Measurements from ENCODE around the gene TMEM222.

- TF ChIP-seq CREM (IDR thresholded peaks at IDR 0.05; ENCODE audit: low read depth) (no peak), CTCF (IDR thresholded peaks at IDR 0.05 in 2 of 3, conservative IDR thresholded peaks at IDR 0.05 in 1 of 3; ENCODE audit: control insufficient read depth in 2 of 3, extremely low read depth in 1 of 3, insufficient read depth in 1 of 3, low read depth in 3 of 3, low read length in 3 of 3) (no peak), EP300 (IDR thresholded peaks at IDR 0.05; ENCODE audit: borderline replicate concordance in 1 of 2, control insufficient read depth in 1 of 2, low read depth in 2 of 2, low read length in 2 of 2) (no peak), NR2F1 (conservative IDR thresholded peaks at IDR 0.05) (no peak), BRCA1 (IDR thresholded peaks at IDR 0.05; ENCODE audit: low read depth, low read length) (no peak), E2F4 (IDR thresholded peaks at IDR 0.05; ENCODE audit: low read depth, low read length) (no peak), MXI1 (IDR thresholded peaks at IDR 0.05; ENCODE audit: low read depth, low read length) (no peak)
- TF ChIP-seq, protein P1, sequence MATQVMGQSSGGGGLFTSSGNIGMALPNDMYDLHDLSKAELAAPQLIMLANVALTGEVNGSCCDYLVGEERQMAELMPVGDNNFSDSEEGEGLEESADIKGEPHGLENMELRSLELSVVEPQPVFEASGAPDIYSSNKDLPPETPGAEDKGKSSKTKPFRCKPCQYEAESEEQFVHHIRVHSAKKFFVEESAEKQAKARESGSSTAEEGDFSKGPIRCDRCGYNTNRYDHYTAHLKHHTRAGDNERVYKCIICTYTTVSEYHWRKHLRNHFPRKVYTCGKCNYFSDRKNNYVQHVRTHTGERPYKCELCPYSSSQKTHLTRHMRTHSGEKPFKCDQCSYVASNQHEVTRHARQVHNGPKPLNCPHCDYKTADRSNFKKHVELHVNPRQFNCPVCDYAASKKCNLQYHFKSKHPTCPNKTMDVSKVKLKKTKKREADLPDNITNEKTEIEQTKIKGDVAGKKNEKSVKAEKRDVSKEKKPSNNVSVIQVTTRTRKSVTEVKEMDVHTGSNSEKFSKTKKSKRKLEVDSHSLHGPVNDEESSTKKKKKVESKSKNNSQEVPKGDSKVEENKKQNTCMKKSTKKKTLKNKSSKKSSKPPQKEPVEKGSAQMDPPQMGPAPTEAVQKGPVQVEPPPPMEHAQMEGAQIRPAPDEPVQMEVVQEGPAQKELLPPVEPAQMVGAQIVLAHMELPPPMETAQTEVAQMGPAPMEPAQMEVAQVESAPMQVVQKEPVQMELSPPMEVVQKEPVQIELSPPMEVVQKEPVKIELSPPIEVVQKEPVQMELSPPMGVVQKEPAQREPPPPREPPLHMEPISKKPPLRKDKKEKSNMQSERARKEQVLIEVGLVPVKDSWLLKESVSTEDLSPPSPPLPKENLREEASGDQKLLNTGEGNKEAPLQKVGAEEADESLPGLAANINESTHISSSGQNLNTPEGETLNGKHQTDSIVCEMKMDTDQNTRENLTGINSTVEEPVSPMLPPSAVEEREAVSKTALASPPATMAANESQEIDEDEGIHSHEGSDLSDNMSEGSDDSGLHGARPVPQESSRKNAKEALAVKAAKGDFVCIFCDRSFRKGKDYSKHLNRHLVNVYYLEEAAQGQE (IDR thresholded peaks at IDR 0.05; ENCODE audit: low read depth, low read length), result no peak
These were observed 13.8 kb downstream of the TMEM222 start for GRCh38 chr1:27335506-27336422.

Measured in GM12878 (cell line).